ENCODE measurements around the gene MYBPHL.

MYBPHL gene

GRCh38 chr1:109264379-109264755 lies 42.4 kb downstream of the MYBPHL start:
- no peak for DNase-seq (ENCODE audit: low read depth)

GRCh38 chr1:109263597-109264378 lies 43.0 kb downstream of the MYBPHL start:
- DNase-seq (ENCODE audit: low read depth) = peak; percentile 65

GRCh38 chr1:109263234-109263596 lies 43.6 kb downstream of the MYBPHL start:
- no peak for DNase-seq (ENCODE audit: low read depth)

GRCh38 chr1:109262231-109263055 lies 44.4 kb downstream of the MYBPHL start:
- DNase-seq (ENCODE audit: low read depth) = no peak

- DNase-seq (ENCODE audit: low read depth) = no peak
Observed at GRCh38 chr1:109261578-109261977, 45.2 kb downstream of the MYBPHL start.

GRCh38 chr1:109261006-109261405 lies 45.8 kb downstream of the MYBPHL start:
- no peak for DNase-seq (ENCODE audit: low read depth)

GRCh38 chr1:109259674-109260557 lies 46.9 kb downstream of the MYBPHL start:
- DNase-seq (ENCODE audit: low read depth) = no peak

- DNase-seq (ENCODE audit: low read depth) = no peak
Observed at GRCh38 chr1:109258481-109259466, 48.0 kb downstream of the MYBPHL start.

DNA sequence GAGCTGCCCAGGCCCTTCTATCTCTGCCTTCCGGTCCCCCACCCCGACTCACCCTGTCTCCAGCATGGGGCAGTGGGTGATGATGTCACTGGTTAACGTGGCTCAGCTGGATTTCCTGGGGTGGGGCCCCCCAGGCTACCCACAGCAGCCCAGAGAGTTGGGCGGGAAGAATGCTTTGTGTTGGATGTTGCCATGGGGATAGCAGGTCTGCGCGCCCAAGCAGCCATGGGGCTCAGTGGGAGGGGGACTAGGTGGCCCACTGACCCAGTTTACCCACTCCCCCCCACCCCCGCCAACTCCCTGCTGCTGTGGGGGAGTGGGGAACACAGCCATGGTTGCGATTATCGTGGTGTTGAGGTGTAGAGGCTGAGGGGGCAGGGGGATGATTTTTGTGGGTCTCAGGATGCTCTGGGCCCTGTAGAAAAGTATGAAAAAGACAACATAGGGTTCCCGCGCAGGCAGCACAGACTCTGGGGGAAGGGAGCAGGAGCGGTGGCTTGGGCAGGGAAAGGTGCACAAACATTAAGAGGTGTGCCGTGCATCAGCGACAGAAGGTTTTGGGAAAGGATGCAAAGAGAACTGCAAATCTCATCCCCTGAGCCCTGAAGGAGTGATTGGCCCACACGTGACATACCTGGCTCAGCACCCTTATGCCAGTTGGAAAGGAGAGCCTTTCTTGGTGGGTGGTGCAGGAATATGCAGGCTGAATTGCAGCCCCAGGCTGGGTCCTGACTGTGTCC lies 49.0 kb downstream of the MYBPHL start:
- DNase-seq (ENCODE audit: low read depth) = no peak

GRCh38 chr1:109256971-109257681 lies 49.7 kb downstream of the MYBPHL start:
- DNase-seq (ENCODE audit: low read depth) = no peak

DNA sequence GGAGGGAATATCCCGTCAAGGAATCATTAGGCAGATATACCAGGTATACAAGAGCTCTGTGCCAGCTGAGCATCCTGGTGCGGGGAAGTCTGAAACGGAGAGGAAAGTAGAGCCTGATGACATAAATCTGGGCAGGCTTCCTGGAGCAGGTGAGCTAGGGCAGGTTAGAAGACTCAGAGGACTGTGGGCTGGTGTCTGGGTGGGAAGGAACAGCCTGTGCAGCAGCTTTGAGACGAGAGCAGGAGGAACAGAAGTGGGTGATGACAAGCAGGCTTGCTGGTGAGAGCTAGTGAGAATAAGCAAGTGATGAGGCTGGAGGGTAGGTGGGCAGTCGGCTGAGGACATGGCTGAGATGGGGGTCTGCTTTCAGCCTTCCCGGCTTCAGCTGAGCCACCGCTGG lies 50.7 kb downstream of the MYBPHL start:
- DNase-seq (ENCODE audit: low read depth) = no peak

DNA sequence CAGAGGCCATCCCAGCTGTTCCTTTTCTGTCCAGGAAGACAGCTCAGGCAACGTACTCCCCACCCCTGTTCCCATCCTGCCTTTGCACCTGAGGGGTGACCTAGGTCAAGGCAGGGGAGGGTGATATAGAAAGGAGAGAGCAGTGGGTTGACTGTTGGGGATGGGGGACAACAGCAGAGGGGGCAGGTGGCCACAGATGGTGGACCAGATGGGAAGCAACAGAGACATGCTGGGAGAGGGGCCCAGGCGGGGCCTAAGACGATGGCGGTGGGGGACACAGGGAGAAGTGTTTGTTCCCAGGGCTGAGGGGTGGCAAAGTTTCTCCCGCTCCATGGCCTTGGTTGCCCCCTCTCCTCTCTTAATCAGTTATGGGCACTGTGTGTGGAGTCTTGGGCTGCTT lies 51.1 kb downstream of the MYBPHL start:
- no peak for DNase-seq (ENCODE audit: low read depth)

- DNase-seq (ENCODE audit: low read depth) = no peak
Observed at GRCh38 chr1:109255097-109255651, 51.6 kb downstream of the MYBPHL start.

DNA sequence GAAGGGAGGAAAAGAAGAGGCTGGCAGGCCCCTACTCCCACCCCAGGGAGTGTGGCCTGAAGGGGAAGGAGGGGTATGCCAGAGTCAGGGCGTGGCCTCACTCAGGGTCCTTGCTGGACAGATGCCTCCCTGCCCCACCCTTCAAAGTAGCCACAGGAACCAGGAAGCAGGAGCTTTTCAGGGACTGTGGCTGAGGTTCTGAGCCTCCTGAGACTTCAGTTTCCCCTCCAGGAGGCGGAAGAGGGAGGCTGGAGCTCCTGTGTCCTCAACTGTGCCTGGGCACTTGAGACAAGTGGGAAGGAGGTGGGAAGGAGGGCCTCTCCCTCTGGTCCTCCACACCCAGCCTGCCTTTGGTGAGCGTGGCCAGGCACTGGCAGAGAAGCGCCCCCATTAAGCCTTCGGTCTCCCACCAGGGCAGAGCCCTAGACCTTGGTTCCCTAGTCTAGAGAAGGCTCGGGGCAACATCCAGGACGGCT lies 52.2 kb downstream of the MYBPHL start:
- no peak for DNase-seq (ENCODE audit: low read depth)

DNA sequence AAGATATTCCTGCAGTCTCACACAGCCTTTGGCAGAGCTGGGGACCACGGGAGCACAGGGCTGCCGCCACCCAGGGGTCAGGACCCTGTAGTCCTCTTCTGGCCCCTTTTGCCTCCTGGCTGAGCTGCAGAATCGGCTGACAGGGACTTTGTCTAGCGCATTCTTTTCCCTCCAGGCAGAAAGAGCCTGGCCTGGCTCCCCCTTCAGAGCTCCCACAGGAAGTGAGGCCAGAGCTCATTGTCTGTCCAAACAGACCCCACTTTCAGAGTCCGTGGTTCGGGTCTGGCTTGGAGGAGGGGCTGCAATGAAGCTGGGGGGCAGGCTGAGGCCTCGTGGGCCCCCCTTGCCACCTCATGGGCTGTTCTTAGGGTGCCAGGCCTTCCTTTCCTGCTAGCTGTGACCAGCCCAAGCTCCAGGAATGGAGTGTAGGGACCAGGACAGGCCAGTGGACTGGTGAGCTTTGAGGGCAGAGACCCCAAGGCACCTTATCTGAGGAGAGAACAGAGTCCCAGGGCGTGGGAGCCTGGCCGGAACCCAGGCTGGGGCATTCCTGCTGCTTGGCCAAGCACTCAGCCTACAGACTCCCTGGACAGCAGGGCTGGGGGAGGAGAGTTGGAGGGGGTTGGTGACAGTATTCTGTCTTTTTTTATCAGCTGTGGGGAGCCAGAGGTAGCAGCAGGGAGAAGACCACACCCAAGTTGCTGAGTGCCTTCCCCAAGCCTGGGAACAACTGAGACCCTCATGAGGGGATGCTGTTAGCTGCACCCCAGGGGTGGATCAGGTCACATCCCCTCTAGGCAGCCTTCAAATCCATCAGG lies 52.8 kb downstream of the MYBPHL start:
- DNase-seq (ENCODE audit: low read depth) = no peak

- no peak for DNase-seq (ENCODE audit: low read depth)
Observed at GRCh38 chr1:109252893-109253802, 53.7 kb downstream of the MYBPHL start.

- DNase-seq (ENCODE audit: low read depth) = no peak
Observed at GRCh38 chr1:109252167-109252892, 54.5 kb downstream of the MYBPHL start.
